GM19023 (cell line): ENCODE data around the gene TBCD.
"Not testable (repeated sequence)": the region's sequence is repeated elsewhere in the genome, so short reads cannot be mapped to it uniquely, and the experiment has no call there.

ENCODE experiments used
- ATAC-seq: cut with Tn5 transposase; IDR thresholded peaks from one replicate; pipeline ENCODE4 v1.9.1; 2021; ENCODE audit warnings: mild to moderate bottlenecking, moderate library complexity; ENCODE audit not compliant: unreplicated experiment

Gene TBCD

DNA sequence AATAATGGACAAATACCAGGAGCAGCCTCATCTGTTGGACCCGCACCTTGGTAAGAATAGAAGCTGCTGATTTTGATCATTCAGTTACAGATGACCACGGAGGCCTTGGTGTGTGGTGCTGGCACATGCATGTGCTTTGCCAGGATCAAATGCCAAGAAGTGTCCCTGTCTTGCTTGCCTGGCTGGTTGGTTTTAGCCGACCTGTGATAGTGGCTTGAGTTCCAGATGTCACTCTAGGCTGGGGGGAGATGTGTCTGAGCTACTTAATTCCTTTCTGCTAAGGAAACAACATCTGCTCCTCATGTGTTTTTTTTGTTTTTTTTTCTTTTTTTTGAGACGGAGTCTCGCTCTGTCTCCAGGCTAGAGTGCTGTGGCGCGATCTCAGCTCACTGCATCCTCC lies 4.3 kb downstream of the TBCD start:
- no peak for ATAC-seq

DNA sequence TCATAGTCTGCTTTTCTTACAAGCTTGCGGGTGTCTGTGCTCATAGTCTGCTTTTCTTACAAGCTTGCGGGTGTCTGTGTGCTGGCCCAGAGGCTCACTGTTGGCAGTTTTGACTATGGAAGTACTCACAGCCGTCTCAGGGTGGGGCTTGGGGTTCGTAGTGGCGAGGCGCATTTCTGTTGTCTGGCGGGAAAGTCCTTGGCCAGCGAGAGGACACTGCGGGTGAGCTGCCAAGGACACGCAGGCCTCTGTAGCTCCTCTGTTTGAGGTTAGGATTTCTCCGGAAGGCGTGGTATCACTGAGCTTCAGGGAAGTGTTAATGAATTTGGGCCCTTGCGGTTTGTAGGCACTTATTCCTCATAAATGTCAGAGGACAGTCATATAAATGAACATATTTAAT lies 13.5 kb downstream of the TBCD start:
- no peak for ATAC-seq

DNA sequence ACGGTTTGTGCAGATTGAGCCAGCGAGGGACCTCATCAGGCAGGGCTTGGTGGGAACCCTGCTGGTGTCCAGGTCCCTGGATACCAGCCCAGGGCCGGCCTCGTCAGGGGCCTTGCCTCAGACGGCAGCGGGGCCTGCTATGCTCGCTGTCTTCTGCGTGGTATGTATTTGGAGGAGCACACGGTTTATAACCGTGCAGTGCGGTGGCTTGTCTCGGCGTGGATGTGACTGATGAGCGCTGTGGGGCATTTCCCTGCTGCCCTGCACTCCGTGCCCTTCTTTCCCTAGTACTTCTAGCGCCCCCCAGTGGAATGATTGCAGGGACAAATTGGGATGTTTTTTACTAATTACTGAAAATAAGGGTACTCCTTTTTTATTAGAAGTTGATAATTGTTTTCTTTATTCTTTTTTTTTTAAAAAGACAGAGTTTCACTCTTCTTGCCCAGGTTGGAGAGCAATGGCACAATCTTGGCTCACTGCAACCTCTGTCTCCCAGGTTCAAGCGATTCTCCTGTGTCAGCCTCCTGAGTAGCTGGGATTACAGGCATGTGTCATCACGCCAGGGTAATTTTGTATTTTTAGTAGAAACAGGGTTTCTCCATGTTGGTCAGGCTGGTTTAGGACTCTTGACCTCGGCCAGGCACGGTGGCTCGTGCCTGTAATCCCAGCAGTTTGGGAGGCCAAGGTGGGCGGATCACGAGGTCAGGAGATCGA lies 15.3 kb downstream of the TBCD start:
- no peak for ATAC-seq

GRCh38 chr17:82769041-82769440 lies 17.2 kb downstream of the TBCD start:
- ATAC-seq = no peak

- no peak for ATAC-seq
Measured at GRCh38 chr17:82772026-82772425, 20.2 kb downstream of the TBCD start.

DNA sequence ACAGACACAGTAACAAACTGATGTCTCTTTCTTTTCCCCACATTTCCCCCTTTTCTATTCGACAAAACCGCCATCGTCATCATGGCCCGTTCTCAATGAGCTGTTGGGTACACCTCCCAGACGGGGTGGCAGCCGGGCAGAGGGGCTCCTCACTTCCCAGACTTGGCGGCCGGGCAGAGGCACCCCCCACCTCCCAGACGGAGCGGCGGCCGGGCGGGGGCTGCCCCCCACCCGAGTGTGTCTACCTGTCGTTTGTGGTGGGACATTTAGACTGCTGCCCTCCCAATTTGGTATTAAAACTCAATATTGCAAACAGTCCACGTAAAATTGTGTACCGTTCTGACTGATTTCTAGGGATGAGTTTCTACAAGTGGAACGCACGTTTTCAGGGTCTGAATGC lies 22.6 kb downstream of the TBCD start:
- not testable (repeated sequence) for ATAC-seq

DNA sequence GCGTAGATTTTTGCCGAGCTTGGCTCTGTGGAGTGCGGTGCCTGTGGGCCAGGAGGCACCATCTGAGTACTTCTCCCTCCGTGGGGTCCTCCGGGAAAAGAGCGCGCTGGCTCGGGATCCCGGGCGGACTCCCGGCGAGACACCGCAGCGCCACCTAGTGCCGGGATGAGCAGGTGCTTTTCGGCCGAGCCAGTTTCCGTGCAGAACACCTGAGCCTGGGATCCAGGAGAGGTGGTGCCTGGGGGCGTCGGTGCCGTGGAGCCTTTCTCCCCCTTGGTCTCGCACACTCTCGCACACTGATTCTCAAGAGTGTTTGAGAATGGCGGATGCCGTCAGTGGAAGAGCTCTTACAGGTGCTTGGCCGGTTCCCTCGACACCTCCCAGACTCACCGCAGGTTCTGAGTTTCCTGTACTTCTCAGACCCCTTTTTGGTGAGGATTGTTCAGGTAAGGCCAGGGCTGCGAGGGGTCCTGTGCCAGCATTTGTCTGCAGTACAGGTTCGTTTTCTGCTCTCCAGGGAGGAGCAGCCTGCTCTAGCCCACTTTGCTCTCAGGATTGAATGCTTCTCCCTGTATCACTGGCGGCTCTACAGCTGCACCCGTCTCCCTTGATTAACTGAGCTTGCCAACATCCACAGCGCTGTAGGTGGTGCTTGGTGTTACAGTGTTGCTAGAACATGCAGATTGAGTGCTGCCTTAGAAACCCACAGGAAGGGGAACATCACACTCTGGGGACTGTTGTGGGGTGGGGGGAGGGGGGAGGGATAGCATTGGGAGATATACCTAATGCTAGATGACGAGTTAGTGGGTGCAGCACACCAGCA lies 23.3 kb downstream of the TBCD start:
- no peak for ATAC-seq

- ATAC-seq = no peak
Measured at GRCh38 chr17:82776454-82776853, 24.6 kb downstream of the TBCD start.

GRCh38 chr17:82777778-82778375 lies 26.0 kb downstream of the TBCD start:
- ATAC-seq = not testable (repeated sequence)

- ATAC-seq = no peak
Measured at GRCh38 chr17:82779541-82779940, 27.7 kb downstream of the TBCD start.

GRCh38 chr17:82780195-82780594 lies 28.3 kb downstream of the TBCD start:
- no peak for ATAC-seq

DNA sequence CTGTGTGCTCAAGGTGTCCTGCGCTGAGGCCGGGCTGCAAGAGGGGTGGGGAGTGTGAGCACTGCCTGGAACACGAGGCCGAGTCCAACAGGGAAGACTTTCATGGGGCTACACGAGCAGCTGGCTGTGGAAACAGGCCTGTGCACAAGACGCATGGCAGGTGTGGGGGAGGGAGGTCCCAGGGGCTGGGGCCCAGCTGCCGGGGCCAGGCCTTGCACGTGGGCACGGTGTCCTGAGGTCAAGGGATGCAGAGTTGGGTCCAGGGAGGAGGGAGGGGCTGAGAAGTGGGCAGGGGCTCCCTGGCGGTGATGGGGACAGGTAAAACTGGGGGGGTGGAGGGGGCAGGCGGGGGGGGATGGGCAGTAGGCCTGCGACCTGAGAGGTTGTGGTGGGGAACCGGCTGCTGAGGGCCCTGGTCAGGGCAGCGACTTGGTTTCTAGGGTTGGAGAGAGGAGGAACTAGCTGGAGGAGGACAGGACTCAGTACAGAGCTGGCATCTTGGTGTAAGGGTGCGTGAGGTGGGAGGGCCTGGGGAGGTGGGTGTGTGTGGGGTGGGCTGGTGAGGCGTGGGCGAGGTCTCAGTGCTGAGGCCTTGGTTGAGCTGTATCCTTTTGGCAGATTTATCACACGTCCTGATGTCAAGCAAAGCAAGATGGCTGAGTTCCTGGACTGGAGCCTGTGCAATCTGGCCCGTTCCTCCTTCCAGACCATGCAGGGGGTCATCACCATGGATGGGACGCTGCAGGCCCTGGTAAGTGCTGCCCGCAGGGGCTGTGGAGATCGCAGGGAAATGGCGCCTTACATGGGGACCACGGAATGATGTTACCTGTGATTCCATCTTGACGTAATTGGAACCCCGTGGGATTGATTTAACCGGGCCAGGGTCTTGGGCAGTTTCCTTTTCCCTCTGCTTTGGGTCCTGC lies 29.4 kb downstream of the TBCD start:
- ATAC-seq = no peak

DNA sequence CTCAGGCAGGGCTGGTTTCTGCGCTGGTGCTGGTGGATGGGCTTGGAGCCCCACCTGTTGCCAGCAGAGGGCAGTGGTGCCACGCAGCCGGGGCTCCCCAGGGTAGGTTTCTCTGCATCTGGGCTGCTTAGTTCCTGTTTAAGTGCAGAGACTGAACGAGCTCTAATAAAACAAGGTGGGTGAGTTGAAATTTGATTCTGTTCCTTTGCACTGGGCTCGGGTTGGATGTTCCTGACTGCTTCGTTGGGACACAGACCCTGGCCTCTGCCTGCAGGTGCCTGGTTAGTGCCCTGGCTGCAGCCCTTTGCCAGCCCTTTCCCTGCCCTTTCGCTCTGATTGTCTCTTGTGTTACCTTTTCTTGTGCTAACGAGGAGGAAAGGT lies 30.0 kb downstream of the TBCD start:
- no peak for ATAC-seq

DNA sequence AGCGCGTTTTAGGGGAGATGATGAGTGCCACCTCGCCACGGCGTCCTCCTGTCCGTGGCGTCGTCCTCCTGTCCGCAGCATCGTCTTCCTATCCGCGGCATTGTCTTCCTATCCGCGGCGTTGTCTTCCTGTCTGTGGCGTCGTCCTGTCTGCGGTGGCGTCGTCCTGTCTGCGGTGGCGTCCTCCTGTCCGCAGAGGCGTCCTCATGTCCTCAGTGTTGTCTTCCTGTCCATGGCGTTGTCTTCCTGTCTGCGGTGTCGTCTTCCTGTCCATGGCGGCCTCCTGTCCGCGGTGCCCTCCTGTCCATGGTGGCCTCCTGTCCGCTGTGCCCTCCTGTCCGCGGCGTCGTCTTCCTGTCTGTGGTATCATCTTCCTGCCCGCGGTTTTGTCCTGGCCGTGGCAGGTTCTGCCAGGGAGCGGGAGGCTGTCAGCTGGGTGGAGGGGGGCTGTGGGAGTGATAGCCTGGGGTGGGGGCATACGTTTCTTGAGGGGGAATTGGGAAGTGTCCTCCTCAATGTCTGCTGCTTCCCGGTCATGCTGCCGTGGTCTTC lies 30.9 kb downstream of the TBCD start:
- no peak for ATAC-seq

DNA sequence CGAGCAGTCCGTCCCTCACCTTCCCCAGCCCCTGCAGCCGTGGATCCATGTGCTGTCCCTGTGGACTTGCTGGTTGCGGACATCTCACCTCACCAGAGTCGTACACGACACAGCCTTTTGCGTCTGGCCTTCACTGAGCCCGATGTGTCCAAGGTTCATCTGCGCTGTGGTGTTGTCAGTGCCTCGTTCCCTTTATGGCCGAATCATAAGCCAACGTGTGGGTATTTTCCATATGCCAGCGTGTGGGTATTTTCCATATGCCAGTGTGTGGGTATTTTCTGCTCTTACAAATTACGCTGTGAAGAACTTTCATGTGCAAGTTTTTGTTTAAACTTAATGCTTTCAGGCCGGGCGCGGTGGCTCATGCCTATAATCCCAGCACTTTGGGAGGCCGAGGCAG lies 31.6 kb downstream of the TBCD start:
- ATAC-seq = no peak

- ATAC-seq = not testable (repeated sequence)
Measured at GRCh38 chr17:82785581-82785980, 33.7 kb downstream of the TBCD start.

GRCh38 chr17:82786427-82786826 lies 34.6 kb downstream of the TBCD start:
- no peak for ATAC-seq

GRCh38 chr17:82787081-82787848 lies 35.4 kb downstream of the TBCD start:
- ATAC-seq = no peak

- ATAC-seq = no peak
Measured at GRCh38 chr17:82788206-82789001, 36.5 kb downstream of the TBCD start.
